ENCODE data around the gene MAPK14.

MAPK14 gene

GRCh38 chr6:36102853-36103252 is 75.2 kb downstream of the MAPK14 start:
- H2AFZ ChIP-seq (ENCODE audit: low read length) = no peak overlapping the region
- no peak overlapping the region for H3K4me2 ChIP-seq (ENCODE audit: low read length)
- H3K27me3 ChIP-seq (ENCODE audit: insufficient read depth, low read length) = no peaks in the 10 kb centered on the region
- no peaks in the 10 kb centered on the region for H3K9me2 ChIP-seq (ENCODE audit: low read depth, low read length)
- no peak overlapping the region for H3K4me3 ChIP-seq (ENCODE audit: low read depth, low read length, poor library complexity, severe bottlenecking)
- H3F3A ChIP-seq (ENCODE audit: insufficient read depth, low read length) = no peaks in the 10 kb centered on the region
- no peak overlapping the region for H3K27ac ChIP-seq (ENCODE audit: low read depth, low read length, poor library complexity, severe bottlenecking)
- peaks cover 14% of the 10 kb centered on the region for H3K4me1 ChIP-seq (ENCODE audit: insufficient read depth, low read length, severe bottlenecking)
- H4K20me1 ChIP-seq (ENCODE audit: insufficient read depth, low read length) = no peaks in the 10 kb centered on the region
- no peaks in the 10 kb centered on the region for H3K79me2 ChIP-seq (ENCODE audit: insufficient read depth, low read length)
- H3K36me3 ChIP-seq (ENCODE audit: insufficient read depth, low read length) = peaks cover 52% of the 10 kb centered on the region; the same call in 1 of the 2 replicates
- no peak overlapping the region for H3K9ac ChIP-seq (ENCODE audit: low read length)
- no peaks in the 10 kb centered on the region for H3K9me3 ChIP-seq (ENCODE audit: low read length)
- no peak for TF ChIP-seq EZH2 (IDR thresholded peaks at IDR 0.05; ENCODE audit: borderline replicate concordance, low read length)
- TF ChIP-seq, protein P1, sequence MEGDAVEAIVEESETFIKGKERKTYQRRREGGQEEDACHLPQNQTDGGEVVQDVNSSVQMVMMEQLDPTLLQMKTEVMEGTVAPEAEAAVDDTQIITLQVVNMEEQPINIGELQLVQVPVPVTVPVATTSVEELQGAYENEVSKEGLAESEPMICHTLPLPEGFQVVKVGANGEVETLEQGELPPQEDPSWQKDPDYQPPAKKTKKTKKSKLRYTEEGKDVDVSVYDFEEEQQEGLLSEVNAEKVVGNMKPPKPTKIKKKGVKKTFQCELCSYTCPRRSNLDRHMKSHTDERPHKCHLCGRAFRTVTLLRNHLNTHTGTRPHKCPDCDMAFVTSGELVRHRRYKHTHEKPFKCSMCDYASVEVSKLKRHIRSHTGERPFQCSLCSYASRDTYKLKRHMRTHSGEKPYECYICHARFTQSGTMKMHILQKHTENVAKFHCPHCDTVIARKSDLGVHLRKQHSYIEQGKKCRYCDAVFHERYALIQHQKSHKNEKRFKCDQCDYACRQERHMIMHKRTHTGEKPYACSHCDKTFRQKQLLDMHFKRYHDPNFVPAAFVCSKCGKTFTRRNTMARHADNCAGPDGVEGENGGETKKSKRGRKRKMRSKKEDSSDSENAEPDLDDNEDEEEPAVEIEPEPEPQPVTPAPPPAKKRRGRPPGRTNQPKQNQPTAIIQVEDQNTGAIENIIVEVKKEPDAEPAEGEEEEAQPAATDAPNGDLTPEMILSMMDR (IDR thresholded peaks at IDR 0.05; ENCODE audit: low read length) = no peak

- no peaks in the 10 kb centered on the region for H3K9me3 ChIP-seq (ENCODE audit: low read length)
- no peak overlapping the region for H3K27ac ChIP-seq (ENCODE audit: low read depth, low read length, poor library complexity, severe bottlenecking)
- no peaks in the 10 kb centered on the region for H3K27me3 ChIP-seq (ENCODE audit: insufficient read depth, low read length)
- no peaks in the 10 kb centered on the region for H3K9me2 ChIP-seq (ENCODE audit: low read depth, low read length)
- H3F3A ChIP-seq (ENCODE audit: insufficient read depth, low read length) = no peaks in the 10 kb centered on the region
- H4K20me1 ChIP-seq (ENCODE audit: insufficient read depth, low read length) = no peaks in the 10 kb centered on the region
- TF ChIP-seq, protein P1 (IDR thresholded peaks at IDR 0.05; ENCODE audit: low read length) = no peak
- TF ChIP-seq EZH2 (IDR thresholded peaks at IDR 0.05; ENCODE audit: borderline replicate concordance, low read length) = no peak
- H3K36me3 ChIP-seq (ENCODE audit: insufficient read depth, low read length) = peaks cover 62% of the 10 kb centered on the region; the same call in 1 of the 2 replicates
- H3K4me1 ChIP-seq (ENCODE audit: insufficient read depth, low read length, severe bottlenecking) = peaks cover 26% of the 10 kb centered on the region
- H3K79me2 ChIP-seq (ENCODE audit: insufficient read depth, low read length) = no peaks in the 10 kb centered on the region
- no peak overlapping the region for H2AFZ ChIP-seq (ENCODE audit: low read length)
- H3K9ac ChIP-seq (ENCODE audit: low read length) = no peak overlapping the region
- H3K4me2 ChIP-seq (ENCODE audit: low read length) = no peak overlapping the region
- no peak overlapping the region for H3K4me3 ChIP-seq (ENCODE audit: low read depth, low read length, poor library complexity, severe bottlenecking)
Observed at GRCh38 chr6:36104836-36105235, 77.2 kb downstream of the MAPK14 start.

DNA sequence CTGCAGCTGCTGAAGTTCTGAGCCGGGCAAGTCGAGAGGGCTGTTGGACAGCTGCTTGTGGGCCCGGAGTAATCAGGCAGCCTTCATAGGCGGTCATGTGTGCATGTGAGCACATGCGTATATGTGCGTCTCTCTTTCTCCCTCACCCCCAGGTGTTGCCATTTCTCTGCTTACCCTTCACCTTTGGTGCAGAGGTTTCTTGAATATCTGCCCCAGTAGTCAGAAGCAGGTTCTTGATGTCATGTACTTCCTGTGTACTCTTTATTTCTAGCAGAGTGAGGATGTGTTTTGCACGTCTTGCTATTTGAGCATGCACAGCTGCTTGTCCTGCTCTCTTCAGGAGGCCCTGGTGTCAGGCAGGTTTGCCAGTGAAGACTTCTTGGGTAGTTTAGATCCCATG is 81.5 kb downstream of the MAPK14 start:
- peak overlapping the region; percentile 21; the same call in 1 of the 2 replicates for H3K4me2 ChIP-seq (ENCODE audit: low read length)
- no peaks in the 10 kb centered on the region for H3K9me3 ChIP-seq (ENCODE audit: low read length)
- no peak overlapping the region for H2AFZ ChIP-seq (ENCODE audit: low read length)
- H3K4me3 ChIP-seq (ENCODE audit: low read depth, low read length, poor library complexity, severe bottlenecking) = no peak overlapping the region
- H3K79me2 ChIP-seq (ENCODE audit: insufficient read depth, low read length) = no peaks in the 10 kb centered on the region
- H3K27ac ChIP-seq (ENCODE audit: low read depth, low read length, poor library complexity, severe bottlenecking) = peak overlapping the region; percentile 90
- H3K9me2 ChIP-seq (ENCODE audit: low read depth, low read length) = no peaks in the 10 kb centered on the region
- TF ChIP-seq, protein P1 (IDR thresholded peaks at IDR 0.05; ENCODE audit: low read length) = no peak
- no peak for TF ChIP-seq EZH2 (IDR thresholded peaks at IDR 0.05; ENCODE audit: borderline replicate concordance, low read length)
- H3K36me3 ChIP-seq (ENCODE audit: insufficient read depth, low read length) = peaks cover 31% of the 10 kb centered on the region; the same call in 1 of the 2 replicates
- H3F3A ChIP-seq (ENCODE audit: insufficient read depth, low read length) = no peaks in the 10 kb centered on the region
- H4K20me1 ChIP-seq (ENCODE audit: insufficient read depth, low read length) = no peaks in the 10 kb centered on the region
- H3K4me1 ChIP-seq (ENCODE audit: insufficient read depth, low read length, severe bottlenecking) = peaks cover 55% of the 10 kb centered on the region
- H3K27me3 ChIP-seq (ENCODE audit: insufficient read depth, low read length) = no peaks in the 10 kb centered on the region
- H3K9ac ChIP-seq (ENCODE audit: low read length) = peak overlapping the region; percentile 27; the same call in 1 of the 2 replicates
